Inflammatory macrophage treated with lipopolysaccharide for 1 hour (primary cell): Measurements from ENCODE around the gene SCIMP.
"Not testable (repeated sequence)": the region's sequence is repeated elsewhere in the genome, so short reads cannot be mapped to it uniquely, and the experiment has no call there.

ENCODE experiments used
- DNase-seq, 2 donors: peaks; one replicate each; pipeline ENCODE4 v3.0.0-alpha.2; 2020 to 2022

The SCIMP gene

DNA sequence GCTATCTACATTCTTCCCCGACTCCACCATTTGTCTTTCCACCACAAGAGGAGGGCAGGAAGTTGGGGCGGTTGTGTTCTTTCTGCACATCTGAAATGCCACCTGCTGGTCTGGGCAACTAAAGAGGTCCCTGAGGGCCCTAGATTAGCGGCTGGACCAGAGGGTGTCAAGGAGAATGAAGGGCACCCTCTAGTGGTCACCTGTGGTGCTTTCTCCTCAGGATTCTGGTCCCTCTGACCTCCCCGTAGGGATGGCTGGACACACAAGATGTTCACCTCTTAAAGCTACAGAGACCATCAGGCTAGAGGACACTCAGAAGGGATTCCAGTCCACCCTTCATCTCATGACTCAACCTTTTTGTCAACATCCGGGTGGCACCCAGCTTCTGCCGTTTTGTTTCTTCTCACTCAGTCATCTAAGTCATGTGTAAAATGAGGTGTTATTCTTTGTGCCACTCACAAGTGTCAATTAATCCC, 2.9 kb upstream of the SCIMP start:
- DNase-seq = peak; percentile 72 to 91

DNA sequence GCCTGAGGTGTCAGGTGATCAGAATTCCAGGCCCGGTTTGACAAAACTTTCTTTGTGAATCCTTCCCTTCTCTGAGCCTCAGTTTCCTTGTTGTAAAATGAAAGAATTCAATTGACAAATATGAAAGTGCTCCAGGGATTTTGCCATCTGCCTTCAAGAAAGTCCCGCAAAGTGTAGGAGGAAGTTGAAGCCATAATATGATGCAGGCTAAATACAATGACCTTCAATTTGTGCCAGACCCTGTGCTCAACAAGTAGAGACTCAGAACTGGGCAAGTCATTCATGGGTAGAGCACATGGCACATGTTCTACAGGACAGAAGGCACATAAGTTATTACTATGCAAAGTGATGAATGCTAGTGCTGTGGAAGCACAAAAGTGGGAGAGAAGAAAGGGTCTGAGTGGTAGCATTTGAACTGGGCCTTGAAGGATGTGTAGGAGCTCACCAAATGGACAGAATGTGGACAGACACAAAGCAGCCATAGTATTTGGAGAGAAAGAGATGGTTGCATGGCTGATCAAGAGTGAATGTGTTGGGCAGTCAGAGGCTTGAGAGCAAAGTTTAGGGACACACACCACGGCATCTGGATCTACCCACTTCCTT, 2.4 kb upstream of the SCIMP start:
- peak in 1 of 2 donors; percentile 42 for DNase-seq

DNA sequence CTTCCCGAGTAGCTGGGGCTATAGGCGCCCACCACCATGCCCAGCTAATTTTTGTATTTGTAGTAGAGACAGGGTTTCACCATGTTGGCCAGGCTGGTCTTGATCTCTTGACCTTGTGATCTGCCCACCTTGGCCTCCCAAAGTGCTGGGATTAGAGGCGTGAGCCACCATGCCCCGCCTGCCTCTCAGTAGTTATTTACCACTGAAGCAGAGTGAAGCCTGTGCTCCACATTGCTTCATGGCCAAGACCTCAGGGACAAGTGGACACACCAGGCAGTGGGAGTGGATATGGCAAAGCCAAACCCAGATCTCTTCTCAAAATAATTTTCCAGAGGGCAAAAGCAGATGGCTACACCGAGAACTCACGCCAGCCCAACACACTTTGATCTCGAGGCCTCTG, 1.2 kb downstream of the SCIMP start:
- DNase-seq = not testable (repeated sequence)

DNA sequence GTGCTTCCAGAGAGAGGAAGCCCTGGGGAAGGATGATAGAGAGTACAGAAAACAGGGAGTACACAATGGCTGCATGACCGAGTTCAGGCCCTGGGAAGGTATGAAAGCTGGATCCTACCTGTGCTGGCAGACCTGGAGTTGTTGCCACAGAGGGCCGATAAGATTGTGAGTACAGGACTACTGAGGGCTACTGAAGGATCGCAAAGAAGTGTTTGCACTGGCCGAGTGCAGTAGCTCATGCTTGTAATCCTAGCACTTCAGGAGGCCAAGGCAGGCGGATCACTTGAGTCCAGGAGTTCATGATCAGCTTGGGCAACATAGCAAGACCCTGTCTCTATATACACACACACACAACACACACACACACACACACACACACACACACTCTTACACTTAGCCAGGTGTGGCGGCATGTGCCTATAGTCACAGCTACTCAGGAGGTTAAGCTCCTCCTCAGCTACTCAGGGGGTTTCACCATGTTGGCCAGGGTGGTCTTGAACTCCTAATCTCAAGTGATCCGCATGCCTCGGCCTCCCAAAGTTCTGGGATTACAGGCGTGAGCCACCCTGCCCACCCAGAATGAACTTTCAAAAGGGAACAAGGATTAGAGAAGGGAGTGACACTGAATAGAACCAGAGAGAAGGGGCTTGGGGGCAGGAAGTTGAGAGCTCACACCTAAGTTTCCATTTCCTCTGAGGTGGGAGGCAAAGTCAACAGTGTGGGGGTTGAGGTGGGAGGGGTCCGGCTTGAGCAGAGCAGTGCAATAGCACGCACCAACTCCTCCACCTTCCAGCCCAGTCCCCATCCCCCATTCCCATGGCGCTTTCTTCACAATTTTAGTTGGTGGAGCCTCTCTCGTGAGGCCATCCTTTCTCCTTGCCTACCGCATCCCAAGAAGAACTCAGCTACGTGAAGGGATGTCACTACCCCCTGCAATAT, 7.5 kb downstream of the SCIMP start:
- no peak for DNase-seq

DNA sequence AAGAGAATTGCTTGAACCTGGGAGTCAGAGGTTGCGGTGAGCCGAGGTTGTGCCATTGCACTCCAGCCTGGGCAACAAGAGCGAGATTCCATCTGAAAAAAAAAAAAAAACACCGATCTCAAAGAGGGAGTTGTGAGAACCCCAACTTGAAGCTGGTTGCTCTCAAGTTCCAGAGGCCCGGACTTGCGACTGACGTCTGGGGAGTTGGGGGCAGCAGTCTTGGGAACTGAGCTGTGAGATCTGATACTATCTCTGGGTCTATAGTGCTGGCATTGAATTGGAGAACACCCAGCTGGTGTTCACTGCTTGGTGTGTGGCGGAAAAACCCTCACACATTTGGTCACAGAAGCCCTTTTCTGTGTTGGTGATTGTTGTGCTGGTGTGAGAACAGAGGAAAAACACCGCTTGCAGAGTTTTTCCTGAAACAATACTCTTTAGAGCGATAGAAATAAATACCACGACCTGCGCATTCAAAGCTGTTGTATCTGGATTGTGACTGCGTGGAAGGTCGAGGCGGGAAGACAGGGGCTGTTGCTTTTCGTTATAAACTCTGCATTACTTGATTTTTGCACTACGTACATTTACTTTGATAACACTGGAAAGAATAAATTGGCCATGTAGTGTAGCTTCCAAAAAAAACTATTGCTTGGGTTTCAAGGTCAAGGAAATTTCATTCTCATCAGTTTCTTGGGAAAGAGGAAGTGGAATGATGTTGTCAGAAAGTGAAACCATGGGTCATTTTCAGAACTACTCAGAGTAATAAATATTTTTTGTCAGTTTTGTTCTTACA, 8.8 kb downstream of the SCIMP start:
- peak; percentile 72 to 76 for DNase-seq

DNA sequence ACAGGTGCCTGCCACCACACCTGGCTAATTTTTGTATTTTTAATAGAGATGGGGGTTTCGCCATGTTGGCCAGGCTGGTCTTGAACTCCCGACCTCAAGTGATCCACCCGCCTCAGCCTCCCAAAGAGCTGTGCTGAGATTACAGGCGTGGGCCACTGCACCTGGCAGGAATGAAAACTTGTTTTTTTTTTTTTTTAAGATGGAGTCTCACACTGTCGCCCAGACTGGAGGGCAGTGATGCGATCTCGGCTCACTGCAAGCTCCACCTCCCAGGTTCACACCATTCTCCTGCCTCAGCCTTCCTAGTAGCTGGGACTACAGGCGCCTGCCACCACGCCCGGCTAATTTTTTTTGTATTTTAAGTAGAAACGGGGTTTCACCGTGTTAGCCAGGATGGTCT, 12.7 kb downstream of the SCIMP start:
- DNase-seq = not testable (repeated sequence)

DNA sequence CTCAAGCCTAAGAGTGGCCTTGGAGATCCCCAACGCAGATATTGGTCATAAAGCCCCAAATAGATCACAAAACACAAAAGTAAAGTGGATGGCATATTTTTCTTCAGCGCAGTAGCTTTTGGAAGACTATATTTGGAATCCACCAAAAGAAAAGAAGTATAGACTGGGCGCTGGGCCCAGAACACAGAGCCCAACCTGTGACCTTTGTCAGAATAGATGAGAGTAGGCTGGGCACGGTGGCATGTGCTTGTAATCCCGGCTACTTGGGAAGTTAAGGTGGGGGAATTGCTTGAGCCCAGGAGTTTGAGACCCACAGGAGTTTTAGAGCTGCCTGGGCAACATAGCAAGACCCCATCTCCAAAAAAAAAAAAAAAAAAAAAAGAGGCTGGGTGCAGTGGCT, 14.6 kb downstream of the SCIMP start:
- no peak for DNase-seq

DNA sequence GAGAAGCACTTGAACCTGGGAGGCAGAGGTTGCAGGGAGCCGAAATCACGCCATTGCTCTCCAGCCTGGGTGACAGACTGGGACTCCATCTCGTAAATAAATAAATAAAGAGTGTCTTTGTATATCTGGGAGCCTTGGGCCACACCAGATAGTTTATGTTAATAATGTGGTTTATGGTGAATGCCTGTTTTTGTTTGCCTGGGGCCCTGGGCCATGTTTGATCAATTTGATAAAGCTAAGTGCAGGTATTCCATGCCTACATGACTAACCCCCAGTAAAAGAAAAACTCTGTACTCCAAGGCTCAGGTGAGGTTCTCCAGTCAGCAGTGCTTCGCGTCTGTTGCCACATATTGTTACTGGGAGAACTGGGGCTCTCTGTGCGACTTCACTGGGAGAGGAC, 15.1 kb downstream of the SCIMP start:
- no peak for DNase-seq

DNA sequence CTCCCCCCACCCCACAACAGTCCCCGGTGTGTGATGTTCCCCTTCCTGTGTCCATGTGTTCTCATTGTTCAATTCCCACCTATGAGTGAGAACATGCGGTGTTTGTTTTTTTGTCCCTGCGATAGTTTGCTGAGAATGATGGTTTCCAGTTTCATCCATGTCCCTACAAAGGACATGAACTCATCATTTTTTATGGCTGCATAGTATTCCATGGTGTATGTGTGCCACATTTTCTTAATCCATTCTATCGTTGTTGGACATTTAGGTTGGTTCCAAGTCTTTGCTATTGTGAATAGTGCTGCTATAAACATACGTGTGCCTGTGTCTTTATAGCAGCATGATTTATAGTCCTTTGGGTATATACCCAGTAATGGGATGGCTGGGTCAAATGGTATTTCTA, 17.1 kb downstream of the SCIMP start:
- not testable (repeated sequence) for DNase-seq

DNA sequence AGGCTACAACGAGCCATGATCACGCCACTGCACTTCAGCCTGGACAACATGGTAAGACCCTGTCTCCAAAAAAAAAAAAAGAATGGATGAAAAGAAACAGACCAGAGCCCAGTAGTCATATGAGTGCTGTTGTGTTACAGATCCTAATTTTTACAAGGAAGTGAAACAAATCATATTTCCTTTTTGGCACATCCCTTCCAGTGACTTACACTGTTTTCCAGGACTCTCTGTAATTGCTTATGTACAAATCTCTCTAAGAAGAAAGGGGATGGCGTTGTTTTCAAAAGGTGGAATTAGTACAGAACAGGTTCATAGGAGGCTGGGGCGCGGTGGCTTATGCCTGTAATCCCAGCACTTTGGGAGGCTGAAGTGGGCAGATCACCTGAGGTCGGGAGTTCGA, 23.2 kb downstream of the SCIMP start:
- peak; percentile 45 to 49 for DNase-seq

DNA sequence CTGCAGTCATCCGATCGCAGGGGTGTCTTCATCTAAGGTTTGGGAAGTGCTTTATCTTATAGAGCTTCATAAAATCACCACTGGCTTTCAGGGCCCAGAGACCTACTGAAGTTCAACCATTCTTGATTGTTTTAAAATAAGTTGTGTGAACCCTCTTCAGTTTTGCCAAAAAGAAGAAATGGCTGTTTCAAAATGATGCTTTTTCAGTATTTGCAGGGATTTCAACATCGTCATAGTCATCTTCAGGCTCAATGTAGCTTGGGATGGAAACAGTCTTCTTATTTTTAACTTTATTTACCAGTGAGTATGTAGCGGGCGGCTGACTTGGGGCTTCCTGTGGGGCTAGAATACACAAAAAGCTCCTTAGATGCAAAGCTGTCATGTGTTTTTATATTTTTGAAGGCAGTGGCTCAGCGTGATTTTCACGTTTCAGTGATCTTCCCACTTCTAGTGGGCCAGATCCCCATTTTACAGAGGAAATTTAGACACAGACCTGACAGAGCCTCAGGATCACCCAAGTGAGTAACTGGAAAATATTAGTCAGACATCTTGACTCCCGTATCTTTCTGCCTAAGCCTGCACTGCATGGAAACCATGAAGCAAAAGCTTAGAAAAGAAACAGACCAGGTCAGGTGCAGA, 23.9 kb downstream of the SCIMP start:
- peak; percentile 25 to 26 for DNase-seq

DNA sequence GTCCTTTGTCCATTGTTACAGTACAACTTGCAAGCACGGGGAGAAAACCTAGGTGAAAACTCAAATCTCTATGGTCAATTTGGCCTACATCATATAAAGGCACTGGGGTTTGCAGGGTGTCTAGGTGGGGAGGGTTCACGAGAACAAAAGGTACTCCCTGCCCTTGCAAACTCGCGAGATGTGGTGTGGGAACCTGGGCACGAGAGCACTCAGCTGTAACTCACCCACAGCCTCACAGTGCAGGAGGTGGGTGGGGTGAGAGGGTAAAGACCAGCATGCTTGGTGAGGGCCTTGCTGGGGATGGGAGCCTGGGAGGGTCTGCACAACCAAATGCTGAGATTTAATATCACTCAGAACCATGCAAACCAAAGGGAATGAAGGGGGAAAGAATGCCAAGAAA, 24.6 kb downstream of the SCIMP start:
- DNase-seq = no peak

DNA sequence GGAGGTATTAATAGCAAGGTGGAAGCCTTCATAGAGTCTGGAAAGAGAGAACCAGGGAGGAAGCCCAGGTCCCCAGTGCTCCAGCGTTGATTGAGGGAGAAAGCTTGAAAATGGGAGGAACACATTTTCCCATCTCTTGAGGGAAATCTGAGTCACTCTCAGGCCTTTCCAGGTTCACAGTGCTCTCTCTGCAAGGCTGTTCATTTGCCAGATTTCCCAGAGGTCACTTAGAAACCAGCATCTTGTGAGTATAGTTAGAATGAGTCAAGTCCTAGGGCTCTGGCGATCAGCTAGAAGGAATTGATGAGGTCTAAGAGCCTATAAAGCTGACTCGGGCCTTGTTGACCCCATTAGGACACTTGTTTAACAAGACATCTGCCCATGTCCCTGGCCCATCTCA, 25.3 kb downstream of the SCIMP start:
- DNase-seq = no peak

DNA sequence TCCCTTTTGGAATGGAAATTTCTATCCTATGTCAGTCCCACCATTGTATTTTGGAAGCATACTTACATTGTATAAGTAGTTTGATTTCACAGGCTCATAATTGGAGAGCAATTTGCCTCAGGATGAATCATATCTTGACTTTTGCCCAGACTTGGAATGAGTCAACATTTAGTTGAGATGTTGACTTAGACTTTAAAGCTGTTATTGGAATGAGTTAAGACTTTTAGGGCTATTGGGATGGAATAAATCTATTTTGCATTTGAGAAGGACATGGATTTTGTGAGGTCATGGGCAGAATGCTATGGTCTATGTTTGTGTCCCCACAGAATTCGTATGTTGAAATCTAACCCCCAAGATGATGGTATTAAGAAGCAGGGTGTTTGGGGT, 30.8 kb downstream of the SCIMP start:
- DNase-seq = no peak

DNA sequence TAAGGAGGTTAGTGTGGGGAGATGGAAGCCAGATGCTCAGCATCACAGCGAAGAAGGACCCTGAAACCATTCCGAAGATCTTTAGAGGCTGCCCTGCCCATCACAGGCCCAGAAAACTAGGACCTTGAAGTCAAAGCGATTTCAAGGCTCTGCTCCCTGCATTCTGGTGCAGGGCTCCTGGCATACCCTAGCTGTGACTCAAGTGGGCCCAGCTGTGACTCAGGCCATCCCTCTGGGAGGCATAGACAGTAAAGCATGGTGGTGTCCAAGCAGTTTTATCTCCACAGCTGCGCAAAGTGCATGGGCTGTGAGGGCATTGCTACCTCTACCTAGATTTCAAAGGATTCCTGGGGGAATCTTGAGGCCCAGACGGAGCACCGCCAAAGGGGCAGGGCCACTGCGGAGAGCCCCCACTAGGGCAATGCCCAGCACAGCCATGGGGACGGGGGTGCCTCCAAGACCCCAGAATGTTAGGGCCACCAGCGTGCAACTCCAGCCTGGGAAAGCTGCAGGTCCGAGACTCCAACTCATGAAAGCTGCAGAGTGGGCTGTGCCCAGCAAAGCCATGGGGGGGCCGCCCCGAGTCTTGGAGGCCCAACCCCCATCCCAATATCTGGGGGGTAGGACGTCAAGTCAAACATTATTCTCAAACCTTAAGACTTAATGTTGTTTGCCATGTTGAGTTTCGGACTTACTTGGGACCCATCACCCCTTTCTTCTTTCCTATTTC, 31.3 kb downstream of the SCIMP start:
- DNase-seq = no peak

DNA sequence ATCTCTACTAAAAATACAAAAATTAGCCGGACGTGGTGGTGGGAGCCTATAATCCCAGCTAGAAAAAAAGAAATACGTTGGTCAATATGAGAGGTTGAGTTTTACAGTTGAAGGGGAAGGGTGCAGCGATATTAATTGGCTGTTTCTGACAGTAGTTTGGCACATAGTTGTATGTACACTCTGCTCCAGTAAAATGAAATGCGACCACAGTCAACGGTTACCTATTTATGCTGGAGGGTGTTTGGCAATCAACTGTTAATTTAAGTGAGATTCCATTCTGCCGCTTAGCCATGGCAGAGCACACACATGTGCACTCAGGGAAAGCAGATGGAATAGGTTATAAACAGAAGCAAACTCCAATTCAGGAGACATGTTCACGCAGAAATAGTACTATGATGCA, 33.6 kb downstream of the SCIMP start:
- no peak for DNase-seq

DNA sequence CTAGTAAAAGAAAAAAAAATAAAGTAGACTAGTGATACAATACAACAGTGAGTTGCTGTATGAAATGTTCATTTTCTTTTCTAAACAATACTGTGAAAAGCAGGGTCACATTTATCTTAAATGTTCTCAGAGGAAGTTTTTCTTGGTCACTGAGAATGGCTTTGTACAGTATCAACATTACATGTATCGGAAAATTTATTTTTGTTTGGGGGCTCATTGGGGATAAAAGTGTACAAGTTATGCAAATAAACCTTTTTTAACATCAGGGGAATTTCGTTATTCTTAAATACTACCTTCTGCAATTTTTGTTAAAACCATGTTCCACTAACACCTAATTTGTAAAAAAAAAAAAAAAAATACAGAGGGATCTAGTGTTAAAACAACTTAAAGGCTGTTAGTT, 34.3 kb downstream of the SCIMP start:
- DNase-seq = no peak

DNA sequence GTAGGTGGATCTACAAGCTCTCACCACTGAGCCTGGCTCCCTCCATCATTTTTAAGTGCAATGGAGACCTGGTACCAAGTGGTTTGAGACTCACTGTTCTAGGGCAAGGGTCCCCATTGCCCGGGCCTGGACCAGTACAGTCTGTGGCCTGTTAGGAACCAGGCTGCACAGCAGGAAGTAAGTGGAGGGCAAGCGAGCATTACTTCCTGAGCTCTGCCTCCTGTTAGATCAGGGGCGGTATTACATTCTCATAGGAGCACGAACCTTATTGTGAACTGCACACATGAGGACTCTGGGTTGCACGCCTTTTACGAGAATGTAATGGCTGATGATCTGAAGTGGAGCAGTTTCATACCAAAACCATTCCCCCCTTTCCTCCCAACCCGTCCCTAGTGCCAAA, 36.2 kb downstream of the SCIMP start:
- no peak for DNase-seq

DNA sequence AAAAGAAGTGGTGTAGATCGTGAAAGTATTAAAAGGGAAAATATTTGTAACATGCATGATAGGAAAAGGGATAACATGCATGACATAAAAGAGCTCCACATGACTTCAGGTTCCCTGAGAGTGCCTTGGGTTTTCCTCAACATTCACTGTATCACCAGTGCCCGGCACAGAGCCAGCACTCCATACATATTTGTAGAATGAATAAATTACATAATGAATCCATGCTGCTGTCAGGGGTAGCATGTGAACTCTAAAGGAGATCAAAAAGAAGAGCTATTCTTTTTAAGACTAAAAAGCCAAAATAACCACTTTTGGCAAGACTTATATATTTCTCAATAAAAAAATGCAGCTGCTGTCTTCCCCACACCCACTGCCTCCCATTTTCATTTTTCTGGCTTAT, 40.3 kb downstream of the SCIMP start:
- no peak for DNase-seq

DNA sequence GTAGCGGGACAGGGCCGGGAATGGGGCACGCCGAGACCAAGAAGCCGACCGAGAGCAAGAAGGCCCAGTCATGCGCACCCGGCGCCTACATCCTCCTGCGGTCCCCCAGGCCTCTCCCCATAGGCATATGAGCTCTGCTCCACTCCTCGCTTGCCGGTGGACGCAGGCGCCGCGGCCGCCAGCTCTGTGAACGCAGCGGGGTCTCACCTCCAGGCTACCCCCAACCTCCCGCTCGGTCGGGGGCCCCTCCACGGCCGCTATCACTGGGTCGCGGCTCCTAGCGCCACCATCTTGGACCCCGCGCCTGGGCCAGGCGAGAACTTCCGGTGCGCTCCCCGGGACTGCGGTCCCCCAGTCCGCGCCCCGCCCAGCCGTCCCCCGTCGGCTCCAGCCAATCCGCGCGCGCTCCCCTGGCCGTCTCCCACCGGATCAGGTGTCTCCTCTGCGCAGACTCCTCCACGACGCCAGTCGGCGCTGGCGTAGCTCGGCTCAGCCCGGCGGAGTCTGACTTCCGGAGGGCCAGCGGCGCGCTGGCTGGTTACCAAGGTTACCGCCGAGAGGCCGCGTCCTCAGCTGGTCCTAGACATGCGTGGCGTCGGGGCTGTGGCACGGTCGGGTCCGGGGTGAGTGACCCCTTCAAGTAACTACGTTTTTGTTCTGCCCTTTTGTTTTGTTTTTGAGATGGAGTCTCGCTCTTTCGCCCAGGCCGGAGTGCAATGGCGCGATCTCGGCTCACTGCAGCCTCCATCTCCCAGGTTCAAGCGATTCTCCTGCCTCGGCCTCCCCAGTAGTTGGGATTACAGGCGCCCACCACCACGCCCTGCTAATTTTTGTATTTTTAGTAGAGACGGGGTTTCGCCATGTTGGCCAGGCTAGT, 42.9 kb downstream of the SCIMP start, which contains the start of gene ZNF594:
ZNF594 (minus strand) TSS at position 328 of the 877 bp plus-strand sequence. CDS start 7,612 bp downstream, outside the sequence.
- peak; percentile 92 to 95 for DNase-seq

DNA sequence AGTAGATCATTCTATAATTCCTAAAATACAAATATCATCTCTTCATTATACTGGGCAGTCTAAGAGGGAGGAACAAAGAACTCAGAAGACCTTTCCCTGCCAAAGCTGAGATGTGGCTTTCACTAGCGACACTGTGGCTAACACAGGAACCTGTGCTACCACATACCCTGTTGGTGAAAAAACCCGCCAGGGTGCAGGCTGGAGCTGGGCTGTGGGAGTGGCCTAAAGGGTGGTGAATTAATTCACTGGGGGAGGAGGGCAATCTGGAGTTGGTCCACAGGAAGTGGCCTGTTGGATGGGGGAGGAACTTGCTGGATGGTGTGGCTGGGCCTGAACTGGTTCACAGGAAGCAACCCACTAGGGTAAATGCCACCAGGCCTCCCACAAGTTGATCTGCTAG, 50.4 kb downstream of the SCIMP start:
- no peak for DNase-seq
